ENCODE measurements around the gene RPS6KA5.

The RPS6KA5 gene

GRCh38 chr14:91059576-91060350 lies 678 bp downstream of the RPS6KA5 start:
- TF ChIP-seq CTCF (IDR thresholded peaks at IDR 0.05; ENCODE audit: borderline replicate concordance, control extremely low read depth, extremely low read depth, insufficient read depth, missing control alignments) = peak; percentile 52
- DNase-seq (ENCODE audit: low spot score) = peak; percentile 74
- in situ Hi-C loops (cut with MboI; ENCODE audit: low sequenced_read_pairs, unreplicated experiment) = no loop called here

DNA sequence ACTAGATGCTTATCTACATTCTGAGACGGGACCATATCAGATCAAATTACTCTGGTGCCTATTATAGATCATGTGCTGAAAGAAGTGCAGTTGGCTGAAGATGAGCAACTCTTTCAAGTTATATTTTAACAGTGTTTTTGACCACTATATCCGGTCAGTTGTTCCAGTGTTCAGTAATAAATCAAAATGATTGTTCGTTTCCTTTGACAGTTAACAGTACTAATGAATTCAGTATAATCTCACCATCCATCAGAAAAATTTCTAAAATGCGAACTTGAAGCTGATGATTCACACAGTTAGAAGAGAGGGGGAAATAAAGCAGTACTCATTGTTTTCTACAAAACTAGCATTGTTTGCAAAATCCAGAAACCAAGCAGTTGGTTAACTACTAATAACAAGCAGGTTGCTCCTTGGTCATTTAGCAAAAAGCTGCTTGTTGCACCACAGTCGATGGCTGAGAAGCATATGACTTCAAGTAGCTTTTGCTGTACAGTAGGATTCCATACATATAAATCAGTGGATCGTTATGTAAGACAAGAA lies 2.3 kb downstream of the RPS6KA5 start:
- in situ Hi-C loops (cut with MboI; ENCODE audit: low sequenced_read_pairs, unreplicated experiment) = no loop called here

GRCh38 chr14:91056361-91056760 lies 4.1 kb downstream of the RPS6KA5 start:
- in situ Hi-C loops (cut with MboI; ENCODE audit: low sequenced_read_pairs, unreplicated experiment) = no loop called here
- TF ChIP-seq CTCF (IDR thresholded peaks at IDR 0.05; ENCODE audit: borderline replicate concordance, control extremely low read depth, extremely low read depth, insufficient read depth, missing control alignments) = no peak
- DNase-seq (ENCODE audit: low spot score) = no peak

More for the DNA sequence above, 2.3 kb downstream of the RPS6KA5 start:
- no peak for TF ChIP-seq CTCF (IDR thresholded peaks at IDR 0.05; ENCODE audit: borderline replicate concordance, control extremely low read depth, extremely low read depth, insufficient read depth, missing control alignments)
- DNase-seq (ENCODE audit: low spot score) = no peak

DNA sequence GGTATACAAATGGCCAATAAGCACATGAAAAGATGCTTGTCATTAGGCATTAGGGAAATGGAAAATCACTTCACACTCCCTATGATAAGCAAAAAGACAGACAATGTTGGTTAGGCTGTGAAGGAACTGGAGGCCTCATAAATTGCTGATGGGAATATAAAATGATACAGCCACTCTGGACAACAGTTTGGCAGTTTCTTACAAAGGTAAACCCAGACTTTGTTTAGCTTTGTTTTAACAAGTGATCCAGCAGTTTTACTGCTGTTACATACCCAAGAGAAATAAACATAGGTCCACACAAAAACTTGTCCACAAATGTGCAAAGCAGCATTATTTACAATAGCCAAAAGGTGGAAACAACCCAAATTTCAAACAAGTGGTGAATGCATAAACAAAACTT lies 5.4 kb downstream of the RPS6KA5 start:
- in situ Hi-C loops (cut with MboI; ENCODE audit: low sequenced_read_pairs, unreplicated experiment) = no loop called here
- TF ChIP-seq CTCF (IDR thresholded peaks at IDR 0.05; ENCODE audit: borderline replicate concordance, control extremely low read depth, extremely low read depth, insufficient read depth, missing control alignments) = no peak
- no peak for DNase-seq (ENCODE audit: low spot score)

DNA sequence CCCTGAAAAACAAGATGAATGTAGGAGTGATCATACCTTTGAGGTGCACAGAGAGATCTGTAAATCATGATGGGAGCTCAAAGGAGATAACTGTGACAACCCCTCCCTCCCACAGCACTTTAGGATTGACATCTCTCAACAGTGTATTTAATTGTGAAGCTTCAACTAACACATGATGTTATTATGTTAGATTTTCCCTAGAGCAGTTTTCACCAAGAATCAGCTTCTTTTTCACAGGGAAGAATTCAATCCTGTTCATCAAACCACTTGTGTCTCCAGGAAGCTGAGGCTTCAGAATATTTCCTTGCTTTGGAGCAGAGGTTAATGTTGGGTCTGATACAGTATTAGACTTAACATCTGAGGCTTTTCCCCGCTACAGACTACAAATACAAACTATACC lies 11.8 kb downstream of the RPS6KA5 start:
- in situ Hi-C loops (cut with MboI; ENCODE audit: low sequenced_read_pairs, unreplicated experiment) = no loop called here
- TF ChIP-seq CTCF (IDR thresholded peaks at IDR 0.05; ENCODE audit: borderline replicate concordance, control extremely low read depth, extremely low read depth, insufficient read depth, missing control alignments) = no peak
- no peak for DNase-seq (ENCODE audit: low spot score)

GRCh38 chr14:91048265-91048664 lies 12.2 kb downstream of the RPS6KA5 start:
- in situ Hi-C loops (cut with MboI; ENCODE audit: low sequenced_read_pairs, unreplicated experiment) = no loop called here
- no peak for TF ChIP-seq CTCF (IDR thresholded peaks at IDR 0.05; ENCODE audit: borderline replicate concordance, control extremely low read depth, extremely low read depth, insufficient read depth, missing control alignments)
- DNase-seq (ENCODE audit: low spot score) = no peak
